T47D (cell line): ENCODE measurements around the gene TET3.
A peak's percentile ranks its signal among the peaks of the same experiment; 100 is the strongest.
"Not testable (repeated sequence)": the region's sequence is repeated elsewhere in the genome, so short reads cannot be mapped to it uniquely, and the experiment has no call there.

ENCODE experiments used
- DNase-seq, 2 experiments: peaks; one replicate each; pipeline versions ENCODE4 v3.0.0 to v3.0.0-alpha.2; 2011 to 2012; ENCODE audit warnings: low read depth in 1 of 2, low spot score in 1 of 2
- JUND ChIP-seq: IDR thresholded peaks from 2 replicates; pipeline ENCODE4 v1.6.1; 2012; ENCODE audit warnings: low read depth
- in situ Hi-C: cut with HindIII; loops from 2 replicates; pipeline ENCODE4 v1.10.0; 2016; ENCODE audit warnings: low sequenced_read_pairs, low pct_unique_long_range_greater_than_20kb

Gene TET3

GRCh38 chr2:73984203-73984921, at the start of gene TET3:
Gene TET3 (plus strand): TSS chr2:73984910. CDS start chr2:73986404, 1,494 bp downstream.
- in situ Hi-C loops = no loop called here

GRCh38 chr2:73935641-73936040, 49.1 kb upstream of the TET3 start:
- in situ Hi-C loops = no loop called here
- no peak for TF ChIP-seq JUND

More at GRCh38 chr2:73984203-73984921, at the start of gene TET3:
- TF ChIP-seq JUND = no peak
- DNase-seq = peak in 1 of 2 experiments; percentile 47

GRCh38 chr2:73937103-73937885, 47.4 kb upstream of the TET3 start:
- no peak for DNase-seq
- in situ Hi-C loops = no loop called here
- TF ChIP-seq JUND = no peak

More at GRCh38 chr2:73935641-73936040, 49.1 kb upstream of the TET3 start:
- DNase-seq = no peak

- in situ Hi-C loops = no loop called here
- TF ChIP-seq JUND = no peak
- no peak for DNase-seq
Measured at GRCh38 chr2:73937899-73938298, 46.8 kb upstream of the TET3 start.

- in situ Hi-C loops = no loop called here
- no peak for DNase-seq
- no peak for TF ChIP-seq JUND
Measured at GRCh38 chr2:73938718-73939352, 45.9 kb upstream of the TET3 start.

GRCh38 chr2:73939419-73939818, 45.3 kb upstream of the TET3 start:
- in situ Hi-C loops = no loop called here
- DNase-seq = peak in 1 of 2 experiments; percentile 27
- no peak for TF ChIP-seq JUND

- DNase-seq, in situ Hi-C loops: not testable (repeated sequence)
Measured at GRCh38 chr2:73940066-73940465, 44.6 kb upstream of the TET3 start.

GRCh38 chr2:73942664-73943063, 42.0 kb upstream of the TET3 start:
- in situ Hi-C loops = no loop called here
- no peak for TF ChIP-seq JUND
- no peak for DNase-seq

GRCh38 chr2:73944714-73945113, 40.0 kb upstream of the TET3 start:
- no peak for DNase-seq
- TF ChIP-seq JUND = no peak
- in situ Hi-C loops = no loop called here

GRCh38 chr2:73946215-73946614, 38.5 kb upstream of the TET3 start:
- no peak for DNase-seq
- no peak for TF ChIP-seq JUND
- in situ Hi-C loops = no loop called here

GRCh38 chr2:73946666-73947065, 38.0 kb upstream of the TET3 start:
- in situ Hi-C loops = no loop called here
- TF ChIP-seq JUND = no peak
- no peak for DNase-seq

- in situ Hi-C loops = no loop called here
- DNase-seq = no peak
- no peak for TF ChIP-seq JUND
Measured at GRCh38 chr2:73947412-73948018, 37.2 kb upstream of the TET3 start.
